ENCODE measurements around the gene FBXL17. TPM values are rescaled to one million over a fixed set of nuclear protein-coding genes. Genes with fewer than 3 reads are reported as not detected.

Gene FBXL17
- total and polyA plus RNA-seq, 2 of the 4 experiments (the other 2 are of a cell fraction), result 3.9 to 8.1 TPM

- Histone ChIP-seq H2AFZ (replicated peaks; ENCODE audit: low read length, poor library complexity) (no peak overlapping the region), H3K9me1 (ENCODE audit: insufficient read depth, low read length) (no peaks in the 10 kb centered on the region), H3K79me1 (ENCODE audit: low read depth in 1 of 2, low read length in 2 of 2) (peaks cover 7 to 8% of the 10 kb centered on the region in 2 experiments; a peak in 3 of 4 replicates), H3K56ac (ENCODE audit: extremely low read depth, insufficient read depth, low read length) (no peak overlapping the region), H3K18ac (ENCODE audit: low read depth, low read length) (no peak overlapping the region), H2AK5ac (ENCODE audit: low read depth, low read length) (no peak overlapping the region), H3K4me1 (ENCODE audit: control insufficient read depth, insufficient read depth, low read length) (0 out of 2 replicates have a peak, but pooled peaks cover 2% of the 10 kb centered on the region), H3K27ac (ENCODE audit: insufficient read depth, low read length) (no peak overlapping the region), H3K14ac (replicated peaks; ENCODE audit: low read depth, low read length) (no peak overlapping the region), H3K4me2 (ENCODE audit: low read depth, low read length) (no peak overlapping the region), H4K5ac (ENCODE audit: low read depth, low read length) (no peak overlapping the region), H4K91ac (ENCODE audit: insufficient read depth, low read depth, low read length) (no peak overlapping the region), H2BK120ac (ENCODE audit: low read depth, low read length) (no peak overlapping the region), H3K4ac (ENCODE audit: low read depth, low read length) (no peak overlapping the region), H2BK5ac (ENCODE audit: low read depth, low read length, poor library complexity, severe bottlenecking) (no peak overlapping the region), H2AK9ac (replicated peaks; ENCODE audit: low read depth, low read length, poor library complexity) (no peak overlapping the region), H2BK15ac (ENCODE audit: low read depth, low read length) (no peak overlapping the region), H3K27me3 (ENCODE audit: control insufficient read depth, insufficient read depth, low read length) (no peaks in the 10 kb centered on the region), H2BK20ac (ENCODE audit: low read depth, low read length) (no peak overlapping the region), H3K23ac (ENCODE audit: low read depth, low read length) (no peak overlapping the region), H3K36me3 (ENCODE audit: control insufficient read depth, insufficient read depth, low read length) (no peaks in the 10 kb centered on the region), H4K20me1 (ENCODE audit: insufficient read depth, low read length) (no peaks in the 10 kb centered on the region), H3K9me3 (ENCODE audit: control insufficient read depth, insufficient read depth, low read length) (no peaks in the 10 kb centered on the region), H3K4me3 (ENCODE audit: insufficient read depth, low read depth, low read length) (no peak overlapping the region), H3K9ac (ENCODE audit: low read depth, low read length) (no peak overlapping the region), H4K8ac (ENCODE audit: low read depth in 2 of 2, low read length in 2 of 2) (no peak overlapping the region)
- intact Hi-C loops (cut with micrococcal nuclease), result no loop called here
- ATAC-seq (ENCODE audit: low read depth), result no peak
- TF ChIP-seq, protein P1, sequence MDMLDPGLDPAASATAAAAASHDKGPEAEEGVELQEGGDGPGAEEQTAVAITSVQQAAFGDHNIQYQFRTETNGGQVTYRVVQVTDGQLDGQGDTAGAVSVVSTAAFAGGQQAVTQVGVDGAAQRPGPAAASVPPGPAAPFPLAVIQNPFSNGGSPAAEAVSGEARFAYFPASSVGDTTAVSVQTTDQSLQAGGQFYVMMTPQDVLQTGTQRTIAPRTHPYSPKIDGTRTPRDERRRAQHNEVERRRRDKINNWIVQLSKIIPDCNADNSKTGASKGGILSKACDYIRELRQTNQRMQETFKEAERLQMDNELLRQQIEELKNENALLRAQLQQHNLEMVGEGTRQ (IDR thresholded peaks at IDR 0.05; ENCODE audit: low read depth, low read length), result no peak
- TF ChIP-seq FOS (IDR thresholded peaks at IDR 0.05; ENCODE audit: low read depth, low read length) (no peak), MAFK (IDR thresholded peaks at IDR 0.05; ENCODE audit: low read depth, low read length) (no peak), MAZ (IDR thresholded peaks at IDR 0.05; ENCODE audit: borderline replicate concordance, low read depth, low read length) (no peak), CEBPB (IDR thresholded peaks at IDR 0.05; ENCODE audit: low read depth, low read length) (no peak), BHLHE40 (IDR thresholded peaks at IDR 0.05; ENCODE audit: low read depth, low read length) (no peak), RFX5 (IDR thresholded peaks at IDR 0.05; ENCODE audit: low read depth, low read length) (no peak), MXI1 (IDR thresholded peaks at IDR 0.05; ENCODE audit: borderline replicate concordance, low read depth, low read length) (no peak), CHD1 (IDR thresholded peaks at IDR 0.05; ENCODE audit: low read depth, low read length) (no peak), RAD21 (IDR thresholded peaks at IDR 0.05; ENCODE audit: low read length) (no peak), RCOR1 (IDR thresholded peaks at IDR 0.05; ENCODE audit: insufficient replicate concordance, low read length) (no peak), ELK1 (IDR thresholded peaks at IDR 0.05; ENCODE audit: borderline replicate concordance, low read depth, low read length) (no peak), SMC3 (IDR thresholded peaks at IDR 0.05; ENCODE audit: low read depth, low read length) (no peak), POLR2A (IDR thresholded peaks at IDR 0.05; ENCODE audit: low read depth, low read length) (no peak), NFE2L2 (IDR thresholded peaks at IDR 0.05; ENCODE audit: low read depth, low read length) (no peak)
- no peak for DNase-seq
- no TSS peak for BruUV-seq (replicated peaks)
- dilution Hi-C loops (cut with HindIII; ENCODE audit: low sequenced_read_pairs, unreplicated experiment), result no loop called here
- in situ Hi-C loops (cut with MboI; ENCODE audit: low sequenced_read_pairs), result no loop called here
- ChIA-PET POLR2A (ENCODE audit: unreplicated experiment) (no interaction called here), CTCF (interaction anchor here (0.7 kb wide), 1 partner anchor 25 kb away, joined by 4 read pairs; no protein-coding TSS in a partner anchor)
These were observed 100.8 kb downstream of the FBXL17 start for GRCh38 chr5:108280960-108281569.

All from IMR-90 (cell line).